Lung microvascular endothelial cell (primary cell): ENCODE measurements around the gene RFC3. TPM values are rescaled to one million over a fixed set of nuclear protein-coding genes. Genes with fewer than 3 reads are reported as not detected.
A peak's percentile ranks its signal among the peaks of the same experiment; 100 is the strongest.

Source experiments
- DNase-seq, 2 donors: peaks; one replicate each; pipeline versions ENCODE4 v3.0.0 to v3.0.0-alpha.2; 2010; ENCODE audit warnings: low read depth in 2 of 2
- total RNA-seq: library from RNA; depleted of rRNA; stranded (reverse); fragments of >200 nt; gene quantifications from 2 replicates; pipeline ENCODE4 v1.2.1, GENCODE V29; 2014

RFC3 gene
- total RNA-seq, 1 donor from 2014 or later: 3.8 TPM

DNA sequence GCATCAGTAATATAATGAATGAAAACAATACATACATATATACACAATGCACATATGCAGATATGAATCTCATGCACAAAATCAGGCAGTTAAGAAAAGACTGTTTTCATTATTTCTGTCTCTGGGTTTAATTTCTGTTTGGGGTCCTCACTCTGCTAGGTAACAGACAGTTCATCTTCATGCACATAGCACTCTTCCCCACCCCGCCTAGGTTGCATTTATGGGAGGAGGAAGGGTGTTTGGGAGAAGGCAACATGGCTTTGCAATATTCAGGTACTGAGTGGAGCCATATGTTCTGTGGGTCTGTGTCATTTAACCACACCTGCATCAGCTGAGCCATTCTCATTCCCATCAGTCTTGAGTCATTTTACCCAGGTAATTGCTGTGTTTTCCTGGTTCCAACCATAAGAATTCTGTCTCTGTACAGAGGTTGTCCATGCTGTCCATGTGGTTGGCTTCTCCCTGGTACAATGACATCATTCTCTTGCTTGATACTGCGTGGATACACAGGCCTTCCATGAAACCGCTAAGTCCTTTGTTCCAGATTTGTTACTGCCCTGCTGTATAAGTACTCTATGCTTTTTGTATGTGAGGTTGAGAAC, 45.3 kb downstream of the RFC3 start:
- no peak for DNase-seq

- no peak for DNase-seq
These were observed 48.0 kb downstream of the RFC3 start for GRCh38 chr13:33865945-33866344.

- peak in 1 of 2 donors; percentile 20 for DNase-seq
These were observed 49.5 kb downstream of the RFC3 start for GRCh38 chr13:33867472-33867871.

DNA sequence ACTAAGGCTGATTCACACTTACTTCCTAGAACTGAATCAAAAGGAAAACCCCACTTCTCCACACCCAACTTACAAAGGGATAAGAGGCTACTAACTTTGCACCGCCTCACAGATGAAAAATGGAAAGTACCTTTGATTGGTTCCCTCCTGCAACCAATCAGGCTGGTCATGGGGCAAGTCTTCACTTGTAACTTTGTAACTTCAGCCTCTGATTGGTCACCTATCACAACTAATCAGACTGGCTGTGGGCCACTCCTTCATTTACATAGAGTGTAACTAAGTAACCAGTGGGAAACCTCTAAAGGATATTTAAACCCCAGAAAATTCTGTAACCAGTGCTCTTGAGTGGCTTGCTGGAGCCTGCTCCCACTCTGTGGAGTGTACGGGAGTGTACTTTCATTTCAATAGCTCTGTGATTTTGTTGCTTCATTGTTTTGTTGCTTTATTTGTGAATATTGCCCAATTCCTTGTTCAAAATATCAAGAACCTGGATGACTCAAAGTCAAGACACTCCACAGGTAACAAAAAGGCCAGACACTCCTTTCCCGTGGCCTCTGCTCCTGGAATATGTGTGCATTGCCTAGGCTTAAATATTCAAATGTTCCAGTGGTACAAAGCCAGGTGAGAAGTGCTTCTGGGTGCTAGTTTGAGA, 50.5 kb downstream of the RFC3 start:
- no peak for DNase-seq

- no peak for DNase-seq
These were observed 51.1 kb downstream of the RFC3 start for GRCh38 chr13:33869005-33869404.

GRCh38 chr13:33870046-33870668, 52.2 kb downstream of the RFC3 start:
- no peak for DNase-seq

DNA sequence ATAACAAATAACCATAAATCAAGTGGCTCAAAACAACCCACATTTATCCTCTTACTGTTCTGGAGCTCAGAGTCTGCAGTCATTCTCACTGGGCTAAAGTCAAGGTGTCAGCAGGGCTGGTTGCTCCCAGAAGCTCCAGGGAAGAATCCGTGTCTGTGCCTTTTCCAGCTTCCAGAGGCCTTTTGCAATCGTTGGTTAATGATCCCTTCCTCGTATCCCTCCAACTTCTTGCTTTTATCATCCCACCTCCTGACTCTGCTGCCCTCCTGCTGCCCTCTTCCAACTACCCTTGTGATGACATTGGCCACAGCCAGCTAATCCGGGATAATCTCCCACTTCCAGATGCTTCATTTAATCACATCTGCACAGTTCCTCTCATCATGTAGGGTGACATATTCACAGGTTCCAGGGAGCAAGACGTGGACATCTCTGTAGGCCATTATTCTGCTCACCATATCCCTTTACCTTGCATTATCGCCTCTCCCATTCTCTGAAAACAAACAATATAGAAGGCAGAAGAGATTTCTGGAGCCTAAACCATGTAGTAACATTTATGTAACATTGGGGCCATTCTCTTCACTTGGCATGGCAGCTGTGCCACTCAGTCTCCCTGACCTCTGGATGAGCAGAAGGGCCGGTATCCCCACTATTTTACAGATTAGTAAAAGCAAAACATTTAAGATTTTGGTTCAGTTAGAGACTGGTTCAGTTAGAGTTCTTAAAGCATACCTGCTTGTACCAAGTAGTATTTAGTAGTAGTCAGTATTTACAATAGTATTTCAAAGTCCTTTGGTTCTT, 53.5 kb downstream of the RFC3 start:
- no peak for DNase-seq

- no peak for DNase-seq
These were observed 54.0 kb downstream of the RFC3 start for GRCh38 chr13:33872005-33872351.

- DNase-seq: no peak
These were observed 55.4 kb downstream of the RFC3 start for GRCh38 chr13:33873251-33873908.

DNA sequence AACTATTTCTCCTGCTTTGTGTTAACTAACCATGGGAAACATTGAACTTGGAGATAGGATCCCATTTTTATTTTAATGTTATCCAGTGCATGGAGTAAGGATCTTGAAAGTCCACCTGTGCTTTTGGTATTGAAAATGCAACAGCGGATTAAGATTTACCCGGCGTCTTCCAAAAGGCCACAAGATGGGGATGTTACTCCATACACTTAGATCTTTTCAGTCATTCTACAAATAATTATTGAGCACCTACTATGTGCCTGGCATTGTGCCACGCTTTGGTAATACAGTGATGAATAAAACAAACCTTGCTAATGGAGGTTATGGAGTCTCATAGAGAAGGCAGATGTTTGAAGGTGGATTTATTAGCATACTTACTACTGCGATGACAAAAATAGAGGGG, 56.9 kb downstream of the RFC3 start:
- DNase-seq: peak in 1 of 2 donors; percentile 4

GRCh38 chr13:33875618-33876401, 57.9 kb downstream of the RFC3 start:
- DNase-seq: no peak

- DNase-seq: no peak
These were observed 58.9 kb downstream of the RFC3 start for GRCh38 chr13:33876716-33877394.

- peak in 1 of 2 donors; percentile 79 for DNase-seq
These were observed 61.2 kb downstream of the RFC3 start for GRCh38 chr13:33879118-33879517.

DNA sequence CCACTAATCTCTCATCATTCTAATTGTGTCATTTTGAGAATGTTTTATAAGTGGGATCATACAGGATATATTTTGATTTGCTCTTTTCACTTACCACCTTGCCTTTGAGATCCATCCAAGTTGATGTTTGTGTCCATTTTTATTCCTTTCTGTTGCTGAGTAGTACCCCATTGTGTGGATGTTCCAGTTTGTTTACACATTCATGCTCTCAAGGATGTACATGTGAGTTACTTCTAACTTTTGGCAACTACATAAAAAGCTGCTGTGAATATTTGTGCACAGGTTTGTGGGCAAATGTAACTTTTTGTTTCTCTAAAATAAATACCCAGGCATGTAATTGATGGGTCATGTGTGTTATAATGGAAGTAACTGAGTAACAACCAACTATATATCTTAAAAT, 64.9 kb downstream of the RFC3 start:
- DNase-seq: no peak

DNA sequence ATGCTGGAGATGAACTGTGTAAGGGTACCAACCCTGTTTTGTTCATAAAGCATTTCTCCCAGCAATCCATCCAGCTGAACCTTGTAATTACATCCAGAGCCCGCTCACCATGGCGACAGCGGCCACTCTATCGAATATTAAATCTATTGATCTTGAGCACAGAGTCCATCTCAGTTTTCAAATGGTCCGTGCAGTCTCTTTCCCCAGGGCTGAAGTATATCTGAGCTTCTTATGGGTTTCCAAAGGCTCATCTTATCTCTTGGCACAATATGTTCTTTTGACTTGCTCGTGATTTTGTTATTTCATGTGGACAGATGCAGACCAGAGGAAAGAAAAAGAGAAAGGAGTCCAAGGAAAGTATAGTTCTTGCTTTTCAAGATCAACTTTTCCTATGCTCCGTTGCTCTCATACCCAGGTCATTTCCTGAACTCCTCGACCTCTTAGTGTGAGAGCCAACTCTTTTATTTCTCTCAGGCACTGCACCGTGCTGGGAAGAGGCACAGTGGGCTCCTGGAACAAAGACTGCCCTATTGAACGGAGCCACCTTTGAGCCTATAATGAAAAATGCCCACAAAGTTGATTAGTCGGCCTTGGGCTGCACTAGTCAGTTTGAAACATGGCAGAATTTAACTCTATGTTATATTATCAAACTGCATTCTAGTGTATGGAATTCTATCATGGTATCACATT, 66.7 kb downstream of the RFC3 start:
- no peak for DNase-seq
